Ishikawa (cell line): Measurements from ENCODE around the gene NFKB1.
A peak's percentile ranks its signal among the peaks of the same experiment; 100 is the strongest.

ENCODE experiments used
- CEBPB ChIP-seq: IDR thresholded peaks from 2 replicates; pipeline ENCODE4 v1.6.1; 2012
- EGR1 ChIP-seq: IDR thresholded peaks from 2 replicates; pipeline ENCODE4 v1.6.1; 2012
- EP300 ChIP-seq: IDR thresholded peaks from 2 replicates; pipeline ENCODE4 v1.6.1; 2012; ENCODE audit warnings: borderline replicate concordance
- FOXM1 ChIP-seq: IDR thresholded peaks from 2 replicates; pipeline ENCODE4 v1.6.1; 2012; ENCODE audit warnings: low read depth, borderline replicate concordance
- NFIC ChIP-seq: IDR thresholded peaks from 2 replicates; pipeline ENCODE4 v1.6.1; 2012
- RAD21 ChIP-seq: IDR thresholded peaks from 2 replicates; pipeline ENCODE4 v1.6.1; 2012; ENCODE audit warnings: low read depth
- REST ChIP-seq: IDR thresholded peaks from 2 replicates; pipeline ENCODE4 v1.6.1; 2012; ENCODE audit warnings: low read depth, mild to moderate bottlenecking
- TAF1 ChIP-seq: IDR thresholded peaks from 2 replicates; pipeline ENCODE4 v1.6.1; 2012; ENCODE audit warnings: low read depth, mild to moderate bottlenecking
- TCF12 ChIP-seq: IDR thresholded peaks from 2 replicates; pipeline ENCODE4 v1.6.1; 2012; ENCODE audit warnings: low read depth
- TEAD4 ChIP-seq: IDR thresholded peaks from 2 replicates; pipeline ENCODE4 v1.6.1; 2012
- YY1 ChIP-seq: IDR thresholded peaks from 2 replicates; pipeline ENCODE4 v1.6.1; 2012; ENCODE audit warnings: low read depth
- ZBTB7A ChIP-seq: IDR thresholded peaks from 2 replicates; pipeline ENCODE4 v1.6.1; 2012; ENCODE audit warnings: low read depth
- TF ChIP-seq, protein P1 (sequence below): IDR thresholded peaks from 2 replicates; pipeline ENCODE4 v1.6.1; 2012
- TF ChIP-seq, protein P2 (sequence below): IDR thresholded peaks from 2 replicates; pipeline ENCODE4 v1.6.1; 2012

Gene NFKB1

GRCh38 chr4:102534845-102535244 lies 33.7 kb downstream of the NFKB1 start:
- TF ChIP-seq TAF1 (no peak), EGR1 (no peak)
- TF ChIP-seq, protein P1, sequence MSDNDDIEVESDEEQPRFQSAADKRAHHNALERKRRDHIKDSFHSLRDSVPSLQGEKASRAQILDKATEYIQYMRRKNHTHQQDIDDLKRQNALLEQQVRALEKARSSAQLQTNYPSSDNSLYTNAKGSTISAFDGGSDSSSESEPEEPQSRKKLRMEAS, result no peak

GRCh38 chr4:102535398-102536082 lies 34.4 kb downstream of the NFKB1 start:
- TF ChIP-seq YY1, result no peak
- TF ChIP-seq RAD21, result no peak
- no peak for TF ChIP-seq TCF12
- no peak for TF ChIP-seq EP300
- TF ChIP-seq TAF1, result no peak
- TF ChIP-seq EGR1, result no peak
- TF ChIP-seq NFIC, result no peak
- TF ChIP-seq, protein P2, sequence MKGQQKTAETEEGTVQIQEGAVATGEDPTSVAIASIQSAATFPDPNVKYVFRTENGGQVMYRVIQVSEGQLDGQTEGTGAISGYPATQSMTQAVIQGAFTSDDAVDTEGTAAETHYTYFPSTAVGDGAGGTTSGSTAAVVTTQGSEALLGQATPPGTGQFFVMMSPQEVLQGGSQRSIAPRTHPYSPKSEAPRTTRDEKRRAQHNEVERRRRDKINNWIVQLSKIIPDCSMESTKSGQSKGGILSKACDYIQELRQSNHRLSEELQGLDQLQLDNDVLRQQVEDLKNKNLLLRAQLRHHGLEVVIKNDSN, result no peak
- TF ChIP-seq FOXM1, result no peak
- TF ChIP-seq CEBPB, result no peak

- no peak for TF ChIP-seq REST
- no peak for TF ChIP-seq YY1
- no peak for TF ChIP-seq FOXM1
- TF ChIP-seq, protein P1, result no peak
- no peak for TF ChIP-seq TAF1
- no peak for TF ChIP-seq EP300
- TF ChIP-seq TCF12, result no peak
- TF ChIP-seq RAD21, result no peak
- TF ChIP-seq, protein P2, result no peak
- no peak for TF ChIP-seq CEBPB
- no peak for TF ChIP-seq NFIC
Observed at GRCh38 chr4:102536768-102537167, 35.6 kb downstream of the NFKB1 start.

GRCh38 chr4:102537269-102537668 lies 36.1 kb downstream of the NFKB1 start:
- TF ChIP-seq TEAD4, result no peak
- TF ChIP-seq RAD21, result no peak
- no peak for TF ChIP-seq ZBTB7A
- no peak for TF ChIP-seq REST
- TF ChIP-seq, protein P1, result no peak
- TF ChIP-seq FOXM1, result no peak

DNA sequence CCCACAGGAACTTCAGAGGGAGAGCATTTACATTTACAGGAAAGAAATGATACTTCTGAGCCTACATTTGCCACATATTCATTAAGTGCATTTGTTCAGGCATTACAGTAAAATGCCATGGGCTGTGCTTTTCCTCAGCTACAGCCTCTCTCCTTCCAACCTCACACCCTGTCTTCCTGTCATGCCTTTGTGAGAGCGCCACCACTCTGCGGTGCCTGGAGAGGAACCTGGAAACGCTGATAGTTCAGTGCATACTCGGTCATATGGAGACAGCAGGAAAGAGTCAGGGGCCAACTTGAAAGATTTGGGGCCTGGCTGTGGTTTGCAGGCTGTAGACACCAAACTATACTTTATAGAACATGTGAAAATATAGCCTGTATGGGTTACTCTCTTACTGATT lies 40.5 kb downstream of the NFKB1 start:
- TF ChIP-seq EP300 (no peak), RAD21 (peak; percentile 15; the same call in 1 of the 2 replicates)

GRCh38 chr4:102543030-102543928 lies 42.1 kb downstream of the NFKB1 start:
- no peak for TF ChIP-seq CEBPB
- TF ChIP-seq TEAD4, result no peak
- TF ChIP-seq, protein P1, result no peak
- TF ChIP-seq, protein P2, result no peak
- TF ChIP-seq ZBTB7A, result no peak
